Glomerular visceral epithelial cell (primary cell): ENCODE results near the gene CAMKMT.

Experiments
- DNase-seq: peaks from one replicate; pipeline ENCODE4 v3.0.0-alpha.2; 2016; ENCODE audit errors: extremely low spot score

The CAMKMT gene

GRCh38 chr2:44801289-44801840, 439.6 kb downstream of the CAMKMT start:
- no peak for DNase-seq

DNA sequence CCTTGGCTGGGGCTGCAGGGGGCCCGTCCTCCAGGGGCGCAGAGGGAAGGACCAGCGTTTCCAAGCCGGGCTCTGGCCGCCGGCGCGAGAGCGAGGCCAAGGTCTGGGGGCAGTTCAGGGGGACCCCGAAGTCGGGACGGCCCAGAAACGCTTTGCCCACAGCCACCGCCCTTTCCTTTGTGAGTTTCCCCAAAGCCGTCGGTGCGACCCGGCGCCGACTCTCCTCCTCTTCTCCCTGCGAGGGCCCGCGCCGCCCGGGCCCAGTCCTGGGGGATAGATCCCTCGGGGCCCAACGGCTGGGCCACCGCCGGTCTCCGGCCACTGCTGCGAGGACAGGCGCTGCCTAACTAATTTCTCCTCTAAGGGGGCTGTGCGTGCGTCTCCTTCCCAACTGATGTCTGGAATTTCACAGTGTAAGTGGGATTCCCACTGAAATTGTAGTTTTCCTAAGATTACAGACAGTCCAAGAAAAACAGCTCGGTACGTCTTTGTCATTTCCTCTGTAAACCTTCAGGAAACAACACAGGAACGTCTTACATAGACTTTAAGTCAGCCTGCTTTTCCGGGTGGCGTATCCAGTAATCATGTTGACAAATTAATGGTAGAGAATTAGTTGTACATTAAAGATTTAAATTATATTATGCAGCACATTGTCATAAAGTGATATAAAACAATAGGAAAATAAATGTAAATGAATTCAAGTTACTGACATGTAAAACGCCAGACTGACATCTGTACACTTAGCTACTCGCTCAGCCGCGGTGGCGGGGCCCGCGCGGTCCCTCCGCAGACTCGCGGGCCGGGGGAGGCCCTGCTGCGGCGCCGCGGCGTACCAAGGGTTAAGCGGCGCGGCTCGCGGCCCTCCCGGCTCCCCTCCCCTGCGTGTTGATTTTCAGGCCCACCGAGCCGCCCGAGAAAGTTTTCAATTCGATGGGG, 440.4 kb downstream of the CAMKMT start:
- DNase-seq, result no peak

- DNase-seq, result no peak
Observed at GRCh38 chr2:44802777-44803424, 441.2 kb downstream of the CAMKMT start.

- DNase-seq, result no peak
Observed at GRCh38 chr2:44804406-44805265, 442.9 kb downstream of the CAMKMT start.

DNA sequence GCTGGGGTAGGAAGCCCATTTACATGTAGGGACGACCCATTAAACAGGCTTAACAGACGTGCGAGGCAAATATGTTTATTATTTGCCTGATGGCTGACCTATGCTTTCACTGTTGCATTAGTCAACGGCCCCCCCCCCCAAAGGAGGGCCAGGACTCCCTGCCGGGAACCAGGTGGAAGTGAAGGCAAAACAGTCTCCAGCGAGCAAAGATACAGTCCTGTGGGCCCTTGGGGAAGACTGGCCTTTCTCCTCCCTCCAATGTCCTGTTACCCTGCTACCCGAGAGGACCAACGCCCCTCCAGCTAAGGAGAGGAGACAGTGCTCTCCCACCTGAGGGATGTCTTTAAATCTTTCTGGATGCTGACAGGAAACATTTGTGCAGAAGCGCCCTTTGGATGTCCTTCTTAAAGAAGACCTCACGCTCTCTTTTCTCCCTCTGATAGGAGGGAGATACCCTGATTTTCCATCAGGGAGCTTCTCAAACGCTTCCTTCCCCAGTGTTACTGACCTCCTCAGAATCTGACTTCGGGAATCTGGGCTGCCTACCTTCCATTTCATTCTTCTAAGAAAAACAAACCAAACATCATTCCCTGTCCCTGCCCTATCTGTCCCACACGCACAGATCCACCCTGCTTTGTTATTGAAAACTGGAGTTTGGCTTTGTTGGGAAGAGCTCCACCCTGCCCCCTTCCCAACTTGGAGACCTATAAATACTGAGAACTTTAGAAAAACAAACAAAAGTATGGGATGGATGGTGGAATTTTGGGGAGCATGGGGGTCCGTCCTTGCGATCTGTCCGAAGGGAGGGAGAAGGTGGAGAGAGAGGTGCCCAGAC, 443.9 kb downstream of the CAMKMT start:
- DNase-seq, result no peak

- DNase-seq, result no peak
Observed at GRCh38 chr2:44807201-44808025, 445.7 kb downstream of the CAMKMT start.

DNA sequence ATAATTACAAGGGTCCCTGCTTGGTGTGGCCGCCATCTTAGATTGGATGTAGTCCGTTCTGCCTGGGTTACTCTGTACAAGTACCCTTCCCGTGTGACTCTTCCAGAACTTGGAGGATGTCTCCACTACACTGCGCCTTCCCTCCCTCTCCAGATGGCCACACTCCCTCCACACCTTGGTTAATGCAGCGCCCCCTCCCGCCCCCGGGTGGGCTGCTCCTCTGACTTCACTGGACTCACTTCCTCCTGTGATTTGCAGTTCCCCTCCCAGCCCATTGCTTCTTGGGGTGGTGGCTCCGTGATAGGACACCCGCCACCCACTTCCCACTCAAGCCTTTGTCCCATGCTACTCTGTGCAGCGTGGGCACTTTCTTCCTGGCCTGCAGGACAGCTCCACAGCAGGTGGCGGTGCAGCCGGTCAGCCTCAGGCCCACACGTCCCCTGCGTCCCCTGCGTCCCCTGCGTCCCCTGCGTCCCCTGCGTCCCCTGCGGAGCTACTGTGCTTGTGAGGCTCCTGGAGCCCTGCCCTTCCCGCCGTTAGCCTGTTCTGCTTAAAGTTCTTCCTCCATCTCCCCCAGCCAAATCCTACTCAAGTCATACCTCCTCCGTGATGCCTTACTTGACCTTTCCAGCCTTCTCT, 449.3 kb downstream of the CAMKMT start:
- no peak for DNase-seq

GRCh38 chr2:44813165-44813564, 451.4 kb downstream of the CAMKMT start:
- DNase-seq, result no peak

GRCh38 chr2:44813658-44814057, 451.9 kb downstream of the CAMKMT start:
- no peak for DNase-seq

DNA sequence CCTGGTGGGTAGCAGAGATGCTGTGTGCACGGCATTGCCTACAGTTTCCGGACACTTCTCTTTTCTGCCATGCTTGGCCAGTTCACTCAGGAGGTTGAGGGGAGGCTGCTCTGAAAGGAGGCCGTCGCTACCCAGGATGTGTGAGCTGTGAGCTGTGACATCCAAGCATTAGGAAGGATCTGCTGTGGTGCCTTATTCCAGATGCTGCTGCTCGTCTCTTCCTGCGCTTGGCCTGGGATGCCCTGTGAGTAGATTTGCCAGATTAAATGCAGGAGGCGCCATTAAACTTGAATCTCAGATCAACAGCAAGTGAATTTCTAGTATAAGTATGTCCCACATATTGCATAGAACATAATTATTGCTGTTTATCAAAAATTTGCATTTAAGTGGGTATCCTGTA, 455.5 kb downstream of the CAMKMT start:
- DNase-seq, result no peak

- DNase-seq, result no peak
Observed at GRCh38 chr2:44817673-44818335, 456.1 kb downstream of the CAMKMT start.

GRCh38 chr2:44819061-44819460, 457.3 kb downstream of the CAMKMT start:
- no peak for DNase-seq

DNA sequence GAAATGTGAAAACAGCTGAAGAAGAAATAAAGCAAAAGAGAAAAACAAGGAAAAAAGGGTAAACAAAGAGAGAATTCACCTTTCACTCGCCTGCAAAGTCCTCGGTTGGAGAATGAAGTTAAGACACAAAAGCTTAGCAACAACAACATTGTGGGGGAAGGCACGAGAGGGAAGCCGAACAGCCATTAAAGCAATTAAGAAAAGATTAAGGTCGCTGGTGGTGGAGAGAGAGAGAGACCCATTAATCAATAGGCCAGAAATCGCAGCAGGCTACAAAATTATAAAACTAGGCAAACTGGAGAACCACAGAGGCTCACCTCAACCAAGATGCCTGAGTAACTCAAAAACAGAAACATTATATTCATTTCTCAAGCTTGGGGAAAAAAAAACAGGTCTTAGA, 459.8 kb downstream of the CAMKMT start:
- no peak for DNase-seq

GRCh38 chr2:44822174-44822573, 460.4 kb downstream of the CAMKMT start:
- no peak for DNase-seq
